Endodermal cell (in vitro differentiated cells): ENCODE measurements around the gene GNPAT. TPM values are rescaled to one million over a fixed set of nuclear protein-coding genes. Genes with fewer than 3 reads are reported as not detected.

ENCODE experiments used
- DNase-seq: peaks from one replicate; pipeline ENCODE4 v3.0.0-alpha.2; 2017
- H3K27ac ChIP-seq: 2 replicates; pipeline ENCODE4 v1.5.1; 2013; ENCODE audit warnings: mild to moderate bottlenecking, low read depth, low read length, moderate library complexity
- H3K27me3 ChIP-seq: 2 replicates; pipeline ENCODE4 v1.6.1; 2013; ENCODE audit warnings: mild to moderate bottlenecking, low read length, moderate library complexity; ENCODE audit not compliant: insufficient read depth, control insufficient read depth, poor library complexity, severe bottlenecking
- H3K36me3 ChIP-seq: 2 replicates; pipeline ENCODE4 v1.7.0; 2013; ENCODE audit warnings: mild to moderate bottlenecking, low read length, moderate library complexity; ENCODE audit not compliant: control insufficient read depth, insufficient read depth
- H3K4me1 ChIP-seq: one replicate; pipeline ENCODE4 v1.7.0; 2013; ENCODE audit warnings: low read length; ENCODE audit not compliant: control insufficient read depth, insufficient read depth
- H3K4me3 ChIP-seq: 2 replicates; pipeline ENCODE4 v1.5.1; 2013; ENCODE audit warnings: mild to moderate bottlenecking, low read length, moderate library complexity
- H3K9ac ChIP-seq: 2 replicates; pipeline ENCODE4 v1.6.1; 2013; ENCODE audit warnings: mild to moderate bottlenecking, low read length, moderate library complexity; ENCODE audit not compliant: poor library complexity, severe bottlenecking; ENCODE audit errors: extremely low read depth
- H3K9me3 ChIP-seq: 2 replicates; pipeline ENCODE4 v1.6.1; 2013; ENCODE audit warnings: mild to moderate bottlenecking, low read length, moderate library complexity; ENCODE audit not compliant: control insufficient read depth
- H3K27ac Mint-ChIP-seq: 2 replicates; pipeline ENCODE4 v1.8.0; 2020; ENCODE audit warnings: mixed read lengths
- H3K27me3 Mint-ChIP-seq: 2 replicates; pipeline ENCODE4 v1.8.0; 2021; ENCODE audit warnings: mild to moderate bottlenecking, mixed read lengths; ENCODE audit not compliant: insufficient read depth
- H3K36me3 Mint-ChIP-seq: 2 replicates; pipeline ENCODE4 v1.8.0; 2020; ENCODE audit warnings: low read depth, mixed read lengths
- H3K4me1 Mint-ChIP-seq: 2 replicates; pipeline ENCODE4 v1.8.0; 2020; ENCODE audit warnings: mixed read lengths
- H3K4me3 Mint-ChIP-seq: 2 replicates; pipeline ENCODE4 v1.8.0; 2020; ENCODE audit warnings: mild to moderate bottlenecking, moderate library complexity, mixed read lengths
- H3K9me3 Mint-ChIP-seq: 2 replicates; pipeline ENCODE4 v1.8.0; 2020; ENCODE audit warnings: mild to moderate bottlenecking, mixed read lengths
- CTCF ChIP-seq: fragments of 200-600 bp; sonication (generic); conservative IDR thresholded peaks from 2 replicates; pipeline ENCODE4 v1.5.0; 2021; ENCODE audit warnings: antibody characterized with exemption, mild to moderate bottlenecking
- WGBS, 2 experiments: methylation state at CpG; one replicate each; pipeline versions ENCODE4 v1.1.5 to v1.1.7; 2013; ENCODE audit warnings: missing lambda C conversion rate in 2 of 2, mixed read lengths in 1 of 2; ENCODE audit not compliant: insufficient coverage in 1 of 2, insufficient read length in 1 of 2; 5-methylcytosine and 5-hydroxymethylcytosine counted together
- total RNA-seq, 2 donors: library from RNA; stranded (reverse); fragmentation: NEBNext Ultra II Directional in 1 of 2; extraction: Animal tissue kit (Norgen Biotek cat#: 25700) in 1 of 2; gene quantifications; 2 replicates in 1 of 2; 3 replicates in 1 of 2; pipeline ENCODE4 v1.2.1, GENCODE V29; 2021

GNPAT gene
- total RNA-seq, 2 donors from 2014 or later, result 56.5 to 69.1 TPM

- Histone ChIP-seq H3K27me3 (no peaks in the 10 kb centered on the region), H3K36me3 (no peaks in the 10 kb centered on the region), H3K4me1 (peaks cover 7% of the 10 kb centered on the region), H3K9ac (no peak overlapping the region), H3K9me3 (no peaks in the 10 kb centered on the region), H3K4me3 (no peak overlapping the region), H3K27ac (no peak overlapping the region)
- TF ChIP-seq CTCF, result no peak
- Mint-ChIP-seq H3K9me3 (no peaks in the 10 kb centered on the region), H3K4me3 (no peak overlapping the region), H3K27me3 (peaks cover 71% of the 10 kb centered on the region), H3K27ac (no peak overlapping the region), H3K4me1 (peaks cover 30% of the 10 kb centered on the region), H3K36me3 (peaks cover 2% of the 10 kb centered on the region)
- DNase-seq, result no peak
- 87 to 90% methylated on average over 12 to 17 of the region's 17 CpGs for WGBS, 2 experiments
These were observed 25.9 kb upstream of the GNPAT start for GRCh38 chr1:231214918-231215680.

- no peak for TF ChIP-seq CTCF
- Mint-ChIP-seq H3K27ac (no peak overlapping the region), H3K36me3 (peaks cover 2% of the 10 kb centered on the region), H3K27me3 (peaks cover 71% of the 10 kb centered on the region), H3K9me3 (no peaks in the 10 kb centered on the region), H3K4me3 (no peak overlapping the region), H3K4me1 (peaks cover 30% of the 10 kb centered on the region)
- Histone ChIP-seq H3K4me3 (no peak overlapping the region), H3K9ac (no peak overlapping the region), H3K36me3 (no peaks in the 10 kb centered on the region), H3K4me1 (peaks cover 7% of the 10 kb centered on the region), H3K27ac (no peak overlapping the region), H3K9me3 (no peaks in the 10 kb centered on the region), H3K27me3 (no peaks in the 10 kb centered on the region)
- 58 to 82% methylated on average over 3 to 10 of the region's 10 CpGs for WGBS, 2 experiments
- no peak for DNase-seq
These were observed 25.2 kb upstream of the GNPAT start for GRCh38 chr1:231215681-231216385.

- peaks cover 71% of the 10 kb centered on the region for H3K27me3 Mint-ChIP-seq
- Histone ChIP-seq H3K9me3 (no peaks in the 10 kb centered on the region), H3K9ac (no peak overlapping the region), H3K4me3 (no peak overlapping the region), H3K27me3 (no peaks in the 10 kb centered on the region), H3K36me3 (no peaks in the 10 kb centered on the region), H3K27ac (no peak overlapping the region), H3K4me1 (peaks cover 7% of the 10 kb centered on the region)
- H3K9me3 Mint-ChIP-seq, result no peaks in the 10 kb centered on the region
- peaks cover 2% of the 10 kb centered on the region for H3K36me3 Mint-ChIP-seq
- peaks cover 28% of the 10 kb centered on the region for H3K4me1 Mint-ChIP-seq
- H3K27ac Mint-ChIP-seq, result no peak overlapping the region
- DNase-seq, result peak; percentile 69
- TF ChIP-seq CTCF, result no peak
- 55 to 64% methylated on average over 4 of the region's 4 CpGs for WGBS, 2 experiments
- no peak overlapping the region for H3K4me3 Mint-ChIP-seq
These were observed 24.5 kb upstream of the GNPAT start for GRCh38 chr1:231216498-231216897.
